Measurements from ENCODE around the gene PLAAT4. TPM values are rescaled to one million over a fixed set of nuclear protein-coding genes. Genes with fewer than 3 reads are reported as not detected.

The PLAAT4 gene
- total and polyA plus RNA-seq, 10 of the 15 experiments (the other 5 are each of a cell fraction or from before 2014, with no cell fraction given) = 6.0 to 34.3 (median 12.4) TPM

GRCh38 chr11:63548178-63548577, 11.6 kb downstream of the PLAAT4 start:
- no peak for ATAC-seq
- H3K9ac ChIP-seq (ENCODE audit: control insufficient read depth, insufficient read depth, low read length) = no peak overlapping the region
- no peaks in the 10 kb centered on the region for H4K20me1 ChIP-seq (ENCODE audit: control insufficient read depth, insufficient read depth)
- no peaks in the 10 kb centered on the region for H3K36me3 ChIP-seq (ENCODE audit: control insufficient read depth in 2 of 2, insufficient read depth in 2 of 2, low read length in 1 of 2)
- 55% methylated on average over 4 of the region's 4 CpGs for WGBS (ENCODE audit: insufficient coverage, insufficient replicate concordance, low lambda C conversion rate, missing lambda C conversion rate)
- H3K9me3 ChIP-seq (replicated peaks; ENCODE audit: control insufficient read depth, insufficient read depth, low read length) = no peaks in the 10 kb centered on the region
- in situ Hi-C loops (cut with MboI) = no loop called here
- BruUV-seq (replicated peaks) = no TSS peak
- intact Hi-C loops (cut with micrococcal nuclease; ENCODE audit: unreplicated experiment) = no loop called here
- ChIA-PET POLR2A (no interaction called here), CTCF (interaction anchor here (0.6 kb wide), 1 partner anchor 39 kb away, joined by 3 read pairs; no protein-coding TSS in a partner anchor), RAD21 (ENCODE audit: unreplicated experiment) (no interaction called here), SMC1A (ENCODE audit: uncharacterized antibody, unreplicated experiment) (interaction anchor here (1.0 kb wide), 1 partner anchor 12 kb away, joined by 3 read pairs; the partner anchor contains the start of gene PLAAT4)
- DNase-seq (ENCODE audit: low read depth, low spot score) = no peak
- no peak overlapping the region for H3K4me3 ChIP-seq
- no peak overlapping the region for H2AFZ ChIP-seq (ENCODE audit: control insufficient read depth, low read depth, low read length)
- no peak for TF ChIP-seq ZSCAN29 (IDR thresholded peaks at IDR 0.05)
- peaks cover 20% of the 10 kb centered on the region for H3K4me1 ChIP-seq (ENCODE audit: control insufficient read depth, insufficient read depth, low read length)
- no peaks in the 10 kb centered on the region for H3K79me2 ChIP-seq (ENCODE audit: control insufficient read depth, insufficient read depth, low read length)
- no peak for FAIRE-seq
- H3K27ac ChIP-seq (ENCODE audit: control insufficient read depth, insufficient read depth) = no peak overlapping the region
- no peaks in the 10 kb centered on the region for H3K27me3 ChIP-seq (replicated peaks in 1 of 2; ENCODE audit: control insufficient read depth in 2 of 2, insufficient read depth in 2 of 2, low read length in 1 of 2)
- H3K4me2 ChIP-seq (ENCODE audit: control insufficient read depth, insufficient read depth) = no peak overlapping the region

- H3K27ac ChIP-seq (ENCODE audit: control insufficient read depth, insufficient read depth) = no peak overlapping the region
- ChIA-PET CTCF (no interaction called here), SMC1A (ENCODE audit: uncharacterized antibody, unreplicated experiment) (no interaction called here), POLR2A (interaction anchor here (0.6 kb wide), 1 partner anchor 605 kb away, joined by 4 read pairs; no protein-coding TSS in a partner anchor), RAD21 (ENCODE audit: unreplicated experiment) (no interaction called here)
- TF ChIP-seq CEBPZ (IDR thresholded peaks at IDR 0.05; ENCODE audit: low read depth, low read length) = no peak
- no peak for TF ChIP-seq MYC (IDR thresholded peaks at IDR 0.05; ENCODE audit: insufficient read depth, insufficient read length, insufficient replicate concordance, low read length, severe bottlenecking)
- no peak for TF ChIP-seq ZBTB11 (CRISPR knock-in tag; IDR thresholded peaks at IDR 0.05)
- TF ChIP-seq CBX3 (IDR thresholded peaks at IDR 0.05; ENCODE audit: borderline replicate concordance, low read depth) = no peak
- TF ChIP-seq RBBP5 (conservative IDR thresholded peaks at IDR 0.05) = no peak
- TF ChIP-seq E2F8 (IDR thresholded peaks at IDR 0.05; ENCODE audit: low read depth, partially characterized antibody) = no peak
- no peak overlapping the region for H3K4me3 ChIP-seq
- FAIRE-seq = no peak
- no peaks in the 10 kb centered on the region for H3K9me3 ChIP-seq (replicated peaks; ENCODE audit: control insufficient read depth, insufficient read depth, low read length)
- intact Hi-C loops (cut with micrococcal nuclease; ENCODE audit: unreplicated experiment) (no loop called here), in situ Hi-C loops (cut with MboI) (no loop called here)
- no peaks in the 10 kb centered on the region for H3K79me2 ChIP-seq (ENCODE audit: control insufficient read depth, insufficient read depth, low read length)
- DNase-seq (ENCODE audit: low read depth, low spot score) = no peak
- H4K20me1 ChIP-seq (ENCODE audit: control insufficient read depth, insufficient read depth) = no peaks in the 10 kb centered on the region
- no peak overlapping the region for H3K4me2 ChIP-seq (ENCODE audit: control insufficient read depth, insufficient read depth)
- H3K4me1 ChIP-seq (ENCODE audit: control insufficient read depth, insufficient read depth, low read length) = peaks cover 23% of the 10 kb centered on the region
- WGBS (ENCODE audit: insufficient coverage, insufficient replicate concordance, low lambda C conversion rate, missing lambda C conversion rate) = 95% methylated on average over 4 of the region's 4 CpGs
- H2AFZ ChIP-seq (ENCODE audit: control insufficient read depth, low read depth, low read length) = no peak overlapping the region
- H3K27me3 ChIP-seq (replicated peaks in 1 of 2; ENCODE audit: control insufficient read depth in 2 of 2, insufficient read depth in 2 of 2, low read length in 1 of 2) = no peaks in the 10 kb centered on the region
- BruUV-seq (replicated peaks) = no TSS peak
- no peak for ATAC-seq
- no peaks in the 10 kb centered on the region for H3K36me3 ChIP-seq (ENCODE audit: control insufficient read depth in 2 of 2, insufficient read depth in 2 of 2, low read length in 1 of 2)
- no peak overlapping the region for H3K9ac ChIP-seq (ENCODE audit: control insufficient read depth, insufficient read depth, low read length)
Measured at GRCh38 chr11:63549411-63549810, 12.8 kb downstream of the PLAAT4 start.
